ENCODE results near the gene CACNA2D1.

Gene CACNA2D1

DNA sequence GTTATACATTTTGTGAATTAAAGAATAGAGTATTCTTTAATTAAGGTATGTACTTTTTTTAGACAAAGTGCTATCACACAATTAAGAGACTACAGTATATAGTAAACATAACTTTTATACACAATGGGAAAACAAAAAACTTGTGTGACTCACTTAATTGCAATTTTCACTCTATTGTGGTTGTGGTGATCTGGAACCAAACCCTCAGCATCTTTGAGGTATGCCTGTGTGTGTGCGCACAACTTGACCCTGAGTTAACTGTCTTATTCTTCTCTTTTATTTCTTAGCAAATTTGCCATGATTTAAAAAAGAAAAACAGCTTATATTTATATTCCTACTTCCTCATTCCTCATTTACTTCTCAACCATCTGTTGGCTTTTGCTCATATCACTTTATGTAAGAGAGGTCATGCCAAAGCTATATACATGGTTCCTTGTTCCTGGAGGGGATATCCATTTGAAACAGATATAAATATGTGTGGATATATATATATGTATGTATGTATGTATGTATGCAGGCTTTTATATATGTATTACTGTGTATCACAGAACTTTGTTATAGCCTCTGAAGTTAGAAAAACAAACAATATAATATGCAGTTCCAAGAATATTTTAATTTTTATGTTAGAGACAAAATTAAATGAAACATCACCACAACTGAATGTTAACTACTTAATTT, 414.2 kb downstream of the CACNA2D1 start:
- TF ChIP-seq, protein P1, sequence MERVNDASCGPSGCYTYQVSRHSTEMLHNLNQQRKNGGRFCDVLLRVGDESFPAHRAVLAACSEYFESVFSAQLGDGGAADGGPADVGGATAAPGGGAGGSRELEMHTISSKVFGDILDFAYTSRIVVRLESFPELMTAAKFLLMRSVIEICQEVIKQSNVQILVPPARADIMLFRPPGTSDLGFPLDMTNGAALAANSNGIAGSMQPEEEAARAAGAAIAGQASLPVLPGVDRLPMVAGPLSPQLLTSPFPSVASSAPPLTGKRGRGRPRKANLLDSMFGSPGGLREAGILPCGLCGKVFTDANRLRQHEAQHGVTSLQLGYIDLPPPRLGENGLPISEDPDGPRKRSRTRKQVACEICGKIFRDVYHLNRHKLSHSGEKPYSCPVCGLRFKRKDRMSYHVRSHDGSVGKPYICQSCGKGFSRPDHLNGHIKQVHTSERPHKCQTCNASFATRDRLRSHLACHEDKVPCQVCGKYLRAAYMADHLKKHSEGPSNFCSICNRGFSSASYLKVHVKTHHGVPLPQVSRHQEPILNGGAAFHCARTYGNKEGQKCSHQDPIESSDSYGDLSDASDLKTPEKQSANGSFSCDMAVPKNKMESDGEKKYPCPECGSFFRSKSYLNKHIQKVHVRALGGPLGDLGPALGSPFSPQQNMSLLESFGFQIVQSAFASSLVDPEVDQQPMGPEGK (CRISPR knock-in tag; IDR thresholded peaks at IDR 0.05; ENCODE audit: borderline replicate concordance), result no peak
- TF ChIP-seq SNAI2 (CRISPR knock-in tag; IDR thresholded peaks at IDR 0.05) (no peak), OSR1 (CRISPR knock-in tag; IDR thresholded peaks at IDR 0.05) (no peak), ZNF70 (CRISPR knock-in tag; IDR thresholded peaks at IDR 0.05) (no peak), ZC3H10 (CRISPR knock-in tag; IDR thresholded peaks at IDR 0.05) (no peak), RARB (CRISPR knock-in tag; IDR thresholded peaks at IDR 0.05) (no peak), ARNTL (CRISPR knock-in tag; IDR thresholded peaks at IDR 0.05; ENCODE audit: borderline replicate concordance, low read depth) (no peak), ESRRG (CRISPR knock-in tag; IDR thresholded peaks at IDR 0.05) (no peak), CSDC2 (CRISPR knock-in tag; IDR thresholded peaks at IDR 0.05) (no peak), ZFP3 (CRISPR knock-in tag; IDR thresholded peaks at IDR 0.05) (no peak), PPARA (CRISPR knock-in tag; IDR thresholded peaks at IDR 0.05; ENCODE audit: borderline replicate concordance) (no peak), TCF4 (CRISPR knock-in tag; IDR thresholded peaks at IDR 0.05; ENCODE audit: borderline replicate concordance) (no peak)
- ATAC-seq, result no peak

DNA sequence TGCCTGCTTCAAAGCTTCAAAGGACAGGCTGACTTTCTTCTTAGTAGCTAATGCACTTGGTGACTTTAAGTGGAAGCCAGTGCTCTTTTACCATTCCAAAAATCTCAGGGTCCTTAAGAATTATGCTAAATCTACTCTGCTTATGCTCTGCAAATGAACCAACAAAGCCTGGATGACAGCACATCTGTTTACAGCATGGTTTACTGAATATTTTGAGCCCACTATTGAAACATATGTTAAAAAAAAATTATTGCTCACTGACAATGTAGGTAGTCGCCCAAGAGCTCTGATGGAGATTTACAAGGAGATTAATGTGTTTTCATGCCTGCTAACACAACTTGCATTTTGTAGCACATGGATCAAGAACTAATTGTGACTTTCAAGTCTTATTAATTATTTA, 415.5 kb downstream of the CACNA2D1 start:
- ATAC-seq, result no peak

More for the DNA sequence above, 415.5 kb downstream of the CACNA2D1 start:
- TF ChIP-seq ARNTL (CRISPR knock-in tag; IDR thresholded peaks at IDR 0.05; ENCODE audit: borderline replicate concordance, low read depth) (no peak), ZNF565 (CRISPR knock-in tag; conservative IDR thresholded peaks at IDR 0.05; ENCODE audit: low read depth) (no peak), ZC3H10 (CRISPR knock-in tag; IDR thresholded peaks at IDR 0.05) (no peak), CSDC2 (CRISPR knock-in tag; IDR thresholded peaks at IDR 0.05) (no peak), BACH2 (CRISPR knock-in tag; IDR thresholded peaks at IDR 0.05; ENCODE audit: borderline replicate concordance) (no peak), ZNF8 (CRISPR knock-in tag; IDR thresholded peaks at IDR 0.05) (no peak), RARB (CRISPR knock-in tag; IDR thresholded peaks at IDR 0.05) (no peak), SNAI2 (CRISPR knock-in tag; IDR thresholded peaks at IDR 0.05) (no peak), TOX (CRISPR knock-in tag; IDR thresholded peaks at IDR 0.05; ENCODE audit: borderline replicate concordance) (no peak), PPARA (CRISPR knock-in tag; IDR thresholded peaks at IDR 0.05; ENCODE audit: borderline replicate concordance) (no peak), ZNF70 (CRISPR knock-in tag; IDR thresholded peaks at IDR 0.05) (no peak), ZFP30 (CRISPR knock-in tag; IDR thresholded peaks at IDR 0.05) (no peak), TCF4 (CRISPR knock-in tag; IDR thresholded peaks at IDR 0.05; ENCODE audit: borderline replicate concordance) (no peak), ZFP3 (CRISPR knock-in tag; IDR thresholded peaks at IDR 0.05) (no peak)
- TF ChIP-seq, protein P2, sequence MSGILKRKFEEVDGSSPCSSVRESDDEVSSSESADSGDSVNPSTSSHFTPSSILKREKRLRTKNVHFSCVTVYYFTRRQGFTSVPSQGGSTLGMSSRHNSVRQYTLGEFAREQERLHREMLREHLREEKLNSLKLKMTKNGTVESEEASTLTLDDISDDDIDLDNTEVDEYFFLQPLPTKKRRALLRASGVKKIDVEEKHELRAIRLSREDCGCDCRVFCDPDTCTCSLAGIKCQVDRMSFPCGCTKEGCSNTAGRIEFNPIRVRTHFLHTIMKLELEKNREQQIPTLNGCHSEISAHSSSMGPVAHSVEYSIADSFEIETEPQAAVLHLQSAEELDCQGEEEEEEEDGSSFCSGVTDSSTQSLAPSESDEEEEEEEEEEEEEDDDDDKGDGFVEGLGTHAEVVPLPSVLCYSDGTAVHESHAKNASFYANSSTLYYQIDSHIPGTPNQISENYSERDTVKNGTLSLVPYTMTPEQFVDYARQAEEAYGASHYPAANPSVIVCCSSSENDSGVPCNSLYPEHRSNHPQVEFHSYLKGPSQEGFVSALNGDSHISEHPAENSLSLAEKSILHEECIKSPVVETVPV (CRISPR knock-in tag; IDR thresholded peaks at IDR 0.05), result no peak
- TF ChIP-seq, protein P3, sequence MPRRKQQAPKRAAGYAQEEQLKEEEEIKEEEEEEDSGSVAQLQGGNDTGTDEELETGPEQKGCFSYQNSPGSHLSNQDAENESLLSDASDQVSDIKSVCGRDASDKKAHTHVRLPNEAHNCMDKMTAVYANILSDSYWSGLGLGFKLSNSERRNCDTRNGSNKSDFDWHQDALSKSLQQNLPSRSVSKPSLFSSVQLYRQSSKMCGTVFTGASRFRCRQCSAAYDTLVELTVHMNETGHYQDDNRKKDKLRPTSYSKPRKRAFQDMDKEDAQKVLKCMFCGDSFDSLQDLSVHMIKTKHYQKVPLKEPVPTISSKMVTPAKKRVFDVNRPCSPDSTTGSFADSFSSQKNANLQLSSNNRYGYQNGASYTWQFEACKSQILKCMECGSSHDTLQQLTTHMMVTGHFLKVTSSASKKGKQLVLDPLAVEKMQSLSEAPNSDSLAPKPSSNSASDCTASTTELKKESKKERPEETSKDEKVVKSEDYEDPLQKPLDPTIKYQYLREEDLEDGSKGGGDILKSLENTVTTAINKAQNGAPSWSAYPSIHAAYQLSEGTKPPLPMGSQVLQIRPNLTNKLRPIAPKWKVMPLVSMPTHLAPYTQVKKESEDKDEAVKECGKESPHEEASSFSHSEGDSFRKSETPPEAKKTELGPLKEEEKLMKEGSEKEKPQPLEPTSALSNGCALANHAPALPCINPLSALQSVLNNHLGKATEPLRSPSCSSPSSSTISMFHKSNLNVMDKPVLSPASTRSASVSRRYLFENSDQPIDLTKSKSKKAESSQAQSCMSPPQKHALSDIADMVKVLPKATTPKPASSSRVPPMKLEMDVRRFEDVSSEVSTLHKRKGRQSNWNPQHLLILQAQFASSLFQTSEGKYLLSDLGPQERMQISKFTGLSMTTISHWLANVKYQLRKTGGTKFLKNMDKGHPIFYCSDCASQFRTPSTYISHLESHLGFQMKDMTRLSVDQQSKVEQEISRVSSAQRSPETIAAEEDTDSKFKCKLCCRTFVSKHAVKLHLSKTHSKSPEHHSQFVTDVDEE (CRISPR knock-in tag; IDR thresholded peaks at IDR 0.05), result no peak
- TF ChIP-seq, protein P1 (CRISPR knock-in tag; IDR thresholded peaks at IDR 0.05; ENCODE audit: borderline replicate concordance), result no peak
- TF ChIP-seq, protein P4, sequence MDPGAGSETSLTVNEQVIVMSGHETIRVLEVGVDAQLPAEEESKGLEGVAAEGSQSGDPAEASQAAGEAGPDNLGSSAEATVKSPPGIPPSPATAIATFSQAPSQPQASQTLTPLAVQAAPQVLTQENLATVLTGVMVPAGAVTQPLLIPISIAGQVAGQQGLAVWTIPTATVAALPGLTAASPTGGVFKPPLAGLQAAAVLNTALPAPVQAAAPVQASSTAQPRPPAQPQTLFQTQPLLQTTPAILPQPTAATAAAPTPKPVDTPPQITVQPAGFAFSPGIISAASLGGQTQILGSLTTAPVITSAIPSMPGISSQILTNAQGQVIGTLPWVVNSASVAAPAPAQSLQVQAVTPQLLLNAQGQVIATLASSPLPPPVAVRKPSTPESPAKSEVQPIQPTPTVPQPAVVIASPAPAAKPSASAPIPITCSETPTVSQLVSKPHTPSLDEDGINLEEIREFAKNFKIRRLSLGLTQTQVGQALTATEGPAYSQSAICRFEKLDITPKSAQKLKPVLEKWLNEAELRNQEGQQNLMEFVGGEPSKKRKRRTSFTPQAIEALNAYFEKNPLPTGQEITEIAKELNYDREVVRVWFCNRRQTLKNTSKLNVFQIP (CRISPR knock-in tag; IDR thresholded peaks at IDR 0.05; ENCODE audit: borderline replicate concordance, low read depth), result no peak
- TF ChIP-seq, protein P5, sequence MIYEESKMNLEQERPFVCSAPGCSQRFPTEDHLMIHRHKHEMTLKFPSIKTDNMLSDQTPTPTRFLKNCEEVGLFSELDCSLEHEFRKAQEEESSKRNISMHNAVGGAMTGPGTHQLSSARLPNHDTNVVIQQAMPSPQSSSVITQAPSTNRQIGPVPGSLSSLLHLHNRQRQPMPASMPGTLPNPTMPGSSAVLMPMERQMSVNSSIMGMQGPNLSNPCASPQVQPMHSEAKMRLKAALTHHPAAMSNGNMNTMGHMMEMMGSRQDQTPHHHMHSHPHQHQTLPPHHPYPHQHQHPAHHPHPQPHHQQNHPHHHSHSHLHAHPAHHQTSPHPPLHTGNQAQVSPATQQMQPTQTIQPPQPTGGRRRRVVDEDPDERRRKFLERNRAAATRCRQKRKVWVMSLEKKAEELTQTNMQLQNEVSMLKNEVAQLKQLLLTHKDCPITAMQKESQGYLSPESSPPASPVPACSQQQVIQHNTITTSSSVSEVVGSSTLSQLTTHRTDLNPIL (CRISPR knock-in tag; IDR thresholded peaks at IDR 0.05; ENCODE audit: low read depth), result no peak

Data from SK-N-SH treated with all-trans-retinoic acid at 6 μM for 48 hours (cell line).